ENCODE data around the gene KAT2B. TPM values are rescaled to one million over a fixed set of nuclear protein-coding genes. Genes with fewer than 3 reads are reported as not detected.

KAT2B gene
- total and polyA plus RNA-seq, 8 donors: 3.8 to 208 (median 20.3) TPM

DNA sequence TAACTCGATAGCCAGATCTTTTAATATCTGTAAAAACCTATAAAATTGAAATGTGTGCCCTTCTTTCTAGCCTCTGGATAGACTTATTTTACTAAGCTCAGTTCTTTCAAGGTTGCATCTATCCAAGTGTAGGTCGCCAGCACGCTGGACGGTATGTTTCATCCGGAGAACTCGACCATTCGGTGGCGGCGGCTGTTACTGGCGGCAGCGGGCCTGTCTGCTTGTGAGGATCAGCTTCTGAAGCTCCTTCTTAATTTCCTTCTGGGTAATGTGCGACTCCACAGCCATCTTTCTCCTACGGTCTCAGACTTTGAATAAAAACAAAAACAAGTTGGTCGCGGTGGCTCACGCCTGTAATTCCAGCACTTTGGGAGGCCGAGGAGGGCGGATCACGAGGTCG is 32.3 kb upstream of the KAT2B start:
- WGBS, 5 donors: 95 to 98% (median 96%) methylated on average over 20 of the region's 20 CpGs
- no peak overlapping the region for H3K4me3 ChIP-seq
- no peaks in the 10 kb centered on the region for H3K9me3 ChIP-seq
- H3K36me3 ChIP-seq: no peaks in the 10 kb centered on the region
- no peaks in the 10 kb centered on the region for H3K4me1 ChIP-seq
- no peaks in the 10 kb centered on the region for H3K27me3 ChIP-seq
- H3K27ac ChIP-seq: no peak overlapping the region
- TF ChIP-seq EP300 (IDR thresholded peaks at IDR 0.05) (no peak), POLR2A (IDR thresholded peaks at IDR 0.05) (no peak), POLR2AphosphoS5 (IDR thresholded peaks at IDR 0.05) (no peak)
- TF ChIP-seq, protein P1, sequence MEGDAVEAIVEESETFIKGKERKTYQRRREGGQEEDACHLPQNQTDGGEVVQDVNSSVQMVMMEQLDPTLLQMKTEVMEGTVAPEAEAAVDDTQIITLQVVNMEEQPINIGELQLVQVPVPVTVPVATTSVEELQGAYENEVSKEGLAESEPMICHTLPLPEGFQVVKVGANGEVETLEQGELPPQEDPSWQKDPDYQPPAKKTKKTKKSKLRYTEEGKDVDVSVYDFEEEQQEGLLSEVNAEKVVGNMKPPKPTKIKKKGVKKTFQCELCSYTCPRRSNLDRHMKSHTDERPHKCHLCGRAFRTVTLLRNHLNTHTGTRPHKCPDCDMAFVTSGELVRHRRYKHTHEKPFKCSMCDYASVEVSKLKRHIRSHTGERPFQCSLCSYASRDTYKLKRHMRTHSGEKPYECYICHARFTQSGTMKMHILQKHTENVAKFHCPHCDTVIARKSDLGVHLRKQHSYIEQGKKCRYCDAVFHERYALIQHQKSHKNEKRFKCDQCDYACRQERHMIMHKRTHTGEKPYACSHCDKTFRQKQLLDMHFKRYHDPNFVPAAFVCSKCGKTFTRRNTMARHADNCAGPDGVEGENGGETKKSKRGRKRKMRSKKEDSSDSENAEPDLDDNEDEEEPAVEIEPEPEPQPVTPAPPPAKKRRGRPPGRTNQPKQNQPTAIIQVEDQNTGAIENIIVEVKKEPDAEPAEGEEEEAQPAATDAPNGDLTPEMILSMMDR (IDR thresholded peaks at IDR 0.05): no peak
- intact Hi-C loops (cut with DNase I; ENCODE audit: low total_unique reads): no loop called here
- no peak for DNase-seq

DNA sequence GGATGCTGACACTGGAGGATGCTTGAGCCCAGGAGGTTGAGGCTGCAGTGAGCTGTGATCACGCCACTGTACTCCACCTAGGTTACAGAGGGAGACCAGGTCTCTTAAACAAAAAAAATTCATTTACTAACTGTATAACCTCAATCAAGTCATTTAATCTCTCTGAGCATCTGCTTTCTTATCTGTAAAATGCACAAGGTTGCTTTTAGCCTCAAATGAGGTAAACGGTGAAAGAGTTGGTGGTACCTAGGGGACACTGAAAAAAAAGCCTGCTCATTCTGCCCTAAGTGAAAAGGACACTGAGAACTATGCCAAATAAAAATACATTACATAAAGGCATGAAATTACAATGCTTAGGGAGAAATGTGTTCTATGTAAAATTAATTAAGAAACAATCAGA is 31.6 kb upstream of the KAT2B start:
- Histone ChIP-seq H3K36me3 (no peaks in the 10 kb centered on the region), H3K4me3 (no peak overlapping the region), H3K27ac (no peak overlapping the region), H3K9me3 (no peaks in the 10 kb centered on the region), H3K27me3 (no peaks in the 10 kb centered on the region), H3K4me1 (no peaks in the 10 kb centered on the region)
- intact Hi-C loops (cut with DNase I; ENCODE audit: low total_unique reads): no loop called here
- 69 to 80% (median 69%) methylated on average over 2 of the region's 2 CpGs for WGBS, 5 donors
- no peak for TF ChIP-seq POLR2AphosphoS5 (IDR thresholded peaks at IDR 0.05)
- TF ChIP-seq, protein P1 (IDR thresholded peaks at IDR 0.05): no peak
- no peak for TF ChIP-seq EP300 (IDR thresholded peaks at IDR 0.05)
- no peak for TF ChIP-seq POLR2A (IDR thresholded peaks at IDR 0.05)
- no peak for DNase-seq

DNA sequence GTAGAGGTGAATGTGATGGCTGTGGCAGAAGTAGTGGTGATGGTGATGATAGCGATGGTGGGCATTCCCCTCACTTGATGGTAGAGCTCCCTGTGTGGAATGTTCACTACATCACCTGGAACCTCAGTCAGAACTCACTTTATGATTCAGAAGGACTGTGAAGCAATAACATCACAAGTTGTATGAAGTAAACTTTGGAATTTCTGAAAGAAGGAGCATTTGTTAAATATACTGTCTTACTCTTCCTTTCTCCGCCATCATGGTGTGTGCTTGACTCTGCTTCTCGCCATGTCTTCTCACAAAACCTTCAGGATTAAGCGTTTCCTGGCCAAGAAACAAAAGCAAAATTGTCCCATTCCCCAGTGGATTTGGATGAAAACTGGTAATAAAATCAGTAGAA is 28.1 kb upstream of the KAT2B start, which contains the start of gene PP2D1:
Gene PP2D1, minus strand, starts transcription at position 101 of the 400 bp plus-strand sequence. CDS start 192 bp downstream, outside the sequence.
- intact Hi-C loops (cut with DNase I; ENCODE audit: low total_unique reads): no loop called here
- Histone ChIP-seq H3K27ac (no peak within 1 kb of the TSS), H3K9me3 (no peaks in the 10 kb centered on the region), H3K4me3 (no peak within 1 kb of the TSS), H3K4me1 (no peaks in the 10 kb centered on the region), H3K27me3 (no peaks in the 10 kb centered on the region), H3K36me3 (no peaks in the 10 kb centered on the region)
- WGBS, 5 donors: 89 to 99% (median 97%) methylated on average over 4 of the region's 4 CpGs
- TF ChIP-seq, protein P1 (IDR thresholded peaks at IDR 0.05): no peak
- TF ChIP-seq POLR2A (IDR thresholded peaks at IDR 0.05): no peak
- no peak for TF ChIP-seq EP300 (IDR thresholded peaks at IDR 0.05)
- DNase-seq: no peak

DNA sequence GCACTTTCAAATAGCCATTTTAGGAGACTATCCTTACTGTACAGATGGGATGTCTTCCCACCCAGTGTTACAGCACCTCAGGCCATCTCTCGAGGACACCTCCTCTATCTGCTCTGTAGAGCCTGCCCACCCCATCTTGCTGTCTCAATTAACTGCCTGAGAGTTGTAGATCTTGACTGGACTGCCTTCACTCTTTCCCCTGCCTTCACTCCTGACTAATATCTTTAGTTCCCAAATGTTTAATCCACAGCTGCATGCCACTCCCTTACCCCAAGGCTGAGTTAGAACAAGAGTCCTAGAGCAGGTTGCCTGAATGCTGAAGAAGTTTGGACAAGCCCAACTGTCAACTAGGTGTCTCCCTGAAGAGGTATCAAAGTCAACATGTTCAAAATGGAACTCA is 26.9 kb upstream of the KAT2B start:
- TF ChIP-seq EP300 (IDR thresholded peaks at IDR 0.05): no peak
- no peak for TF ChIP-seq POLR2A (IDR thresholded peaks at IDR 0.05)
- TF ChIP-seq, protein P1 (IDR thresholded peaks at IDR 0.05): no peak
- TF ChIP-seq POLR2AphosphoS5 (IDR thresholded peaks at IDR 0.05): no peak
- H3K4me1 ChIP-seq: no peaks in the 10 kb centered on the region
- H3K27me3 ChIP-seq: no peaks in the 10 kb centered on the region
- H3K4me3 ChIP-seq: no peak overlapping the region
- H3K27ac ChIP-seq: no peak overlapping the region
- DNase-seq: no peak
- WGBS, 5 donors: 82 to 96% (median 95%) methylated on average over 1 of the region's 1 CpG
- H3K36me3 ChIP-seq: no peaks in the 10 kb centered on the region
- intact Hi-C loops (cut with DNase I; ENCODE audit: low total_unique reads): no loop called here
- H3K9me3 ChIP-seq: no peaks in the 10 kb centered on the region
